NCI-H82 (cell line): ENCODE measurements around the gene TCIRG1.
"Not testable (repeated sequence)": the region's sequence is repeated elsewhere in the genome, so short reads cannot be mapped to it uniquely, and the experiment has no call there.

Source experiments
- DNase-seq: peaks from one replicate; lab custom pipeline; 2025; lab: John Stamatoyannopoulos, UW

TCIRG1 gene

GRCh38 chr11:68083517-68083916 is 44.7 kb downstream of the TCIRG1 start:
- no peak for DNase-seq

GRCh38 chr11:68089679-68090078 is 50.9 kb downstream of the TCIRG1 start:
- DNase-seq, result no peak

- DNase-seq, result no peak
These were observed 51.5 kb downstream of the TCIRG1 start for GRCh38 chr11:68090287-68090686.

GRCh38 chr11:68090706-68091105 is 51.9 kb downstream of the TCIRG1 start:
- no peak for DNase-seq

GRCh38 chr11:68092411-68092810 is 53.6 kb downstream of the TCIRG1 start:
- DNase-seq, result peak; percentile 14

GRCh38 chr11:68092946-68093345 is 54.1 kb downstream of the TCIRG1 start:
- DNase-seq, result not testable (repeated sequence)

- DNase-seq, result no peak
These were observed 54.7 kb downstream of the TCIRG1 start for GRCh38 chr11:68093565-68093964.

GRCh38 chr11:68096962-68097361 is 58.1 kb downstream of the TCIRG1 start:
- peak; percentile 68 for DNase-seq

GRCh38 chr11:68099057-68099456 is 60.2 kb downstream of the TCIRG1 start:
- no peak for DNase-seq

- peak; percentile 41 for DNase-seq
These were observed 60.9 kb downstream of the TCIRG1 start for GRCh38 chr11:68099474-68100405.
